A549 (cell line): ENCODE measurements around the gene THUMPD1. TPM values are rescaled to one million over a fixed set of nuclear protein-coding genes. Genes with fewer than 3 reads are reported as not detected.

Experiments used
- ATAC-seq, 2 experiments: fragments of 200-7000 bp in 1 of 2; fragments of >200 bp in 1 of 2; cut with Nextera tagmentation in 1 of 2; cut with Tn5 transposase in 1 of 2; 3 replicates each; pipeline versions ENCODE4 v1.8.0 to v1.9.1; 2018 to 2020; ENCODE audit warnings: mild to moderate bottlenecking in 1 of 2, moderate library complexity in 1 of 2
- CTCF ChIA-PET: fragments of 300-600 bp; sonication (Branson Sonifier 250); formaldehyde crosslinking; extraction: SDS; loops from one replicate; lab custom pipeline; 2021; ENCODE audit warnings: antibody characterized with exemption, inconsistent platforms; lab: Yijun Ruan, JAX
- POLR2A ChIA-PET: fragments of 350-600 bp; formaldehyde crosslinking; extraction: SDS; loops from one replicate; lab custom pipeline; 2021; ENCODE audit warnings: antibody characterized with exemption, inconsistent platforms; lab: Yijun Ruan, JAX
- DNase-seq, 2 experiments: peaks; one replicate each; pipeline versions ENCODE4 v3.0.0 to v3.0.0-alpha.2; 2011 to 2016; ENCODE audit warnings: low read depth in 1 of 2, low spot score in 1 of 2
- FAIRE-seq: peaks from 2 replicates; lab custom pipeline; 2011; peaks lifted over from hg19 to GRCh38; lab: Jason Lieb, UNC
- H3K27ac ChIP-seq, 2 experiments: fragments of >200 bp; sonication (Bioruptor Twin); formaldehyde crosslinking; 3 replicates each; pipeline ENCODE4 v1.5.1; 2016 to 2017
- H3K4me1 ChIP-seq: fragments of >200 bp; sonication (Bioruptor Twin); formaldehyde crosslinking; 3 replicates; pipeline ENCODE4 v1.6.1; 2016
- H3K4me2 ChIP-seq: fragments of >200 bp; sonication (Bioruptor Twin); formaldehyde crosslinking; 3 replicates; pipeline ENCODE4 v1.6.1; 2016
- H3K4me3 ChIP-seq: fragments of >200 bp; sonication (Bioruptor Twin); formaldehyde crosslinking; 3 replicates; pipeline ENCODE4 v1.5.1; 2016
- H3K9me3 ChIP-seq: fragments of >200 bp; sonication (Bioruptor Twin); formaldehyde crosslinking; 3 replicates; pipeline ENCODE4 v1.6.1; 2016
- CEBPB ChIP-seq, 2 experiments: fragments of >200 bp in 1 of 2; sonication (Bioruptor Twin) in 1 of 2; formaldehyde crosslinking in 1 of 2; IDR thresholded peaks; 2 replicates each; pipeline ENCODE4 v1.6.1; 2012 to 2016
- CHD2 ChIP-seq: fragments of 150-350 bp; IDR thresholded peaks from 2 replicates; pipeline ENCODE4 v1.6.1; 2014; ENCODE audit warnings: low read length; ENCODE audit not compliant: partially characterized antibody
- E2F6 ChIP-seq: IDR thresholded peaks from 2 replicates; pipeline ENCODE4 v1.6.1; 2012; ENCODE audit warnings: low read depth, borderline replicate concordance
- EHF ChIP-seq: fragments of 250-450 bp; sonication (Bioruptor Pico); IDR thresholded peaks from 2 replicates; pipeline ENCODE4 v1.5.0; 2020; ENCODE audit warnings: mild to moderate bottlenecking
- EHMT2 ChIP-seq: fragments of 200-600 bp; sonication (generic); IDR thresholded peaks from 2 replicates; pipeline ENCODE4 v1.6.1; 2016; ENCODE audit warnings: antibody characterized with exemption, low read depth, mild to moderate bottlenecking, moderate library complexity
- HMGXB4 ChIP-seq: fragments of 250-450 bp; sonication (Bioruptor Pico); IDR thresholded peaks from 2 replicates; pipeline ENCODE4 v1.5.0; 2021; ENCODE audit warnings: mild to moderate bottlenecking, moderate library complexity, borderline replicate concordance
- HOXB13 ChIP-seq: fragments of 250-450 bp; sonication (Bioruptor Pico); IDR thresholded peaks from 2 replicates; pipeline ENCODE4 v1.5.0; 2020; ENCODE audit warnings: low read depth, mild to moderate bottlenecking, moderate library complexity
- KDM1A ChIP-seq: fragments of 200-600 bp; sonication (generic); IDR thresholded peaks from 2 replicates; pipeline ENCODE4 v1.6.1; 2016; ENCODE audit warnings: low read depth, mild to moderate bottlenecking
- MAFK ChIP-seq: fragments of 450-650 bp; IDR thresholded peaks from 2 replicates; pipeline ENCODE4 v1.6.1; 2014; ENCODE audit not compliant: partially characterized antibody
- MAZ ChIP-seq: fragments of 150-350 bp; IDR thresholded peaks from 2 replicates; pipeline ENCODE4 v1.6.1; 2014; ENCODE audit warnings: antibody characterized with exemption, low read depth, low read length, borderline replicate concordance
- PHF8 ChIP-seq: fragments of 200-600 bp; sonication (generic); IDR thresholded peaks from 2 replicates; pipeline ENCODE4 v1.6.1; 2016; ENCODE audit warnings: low read depth, mild to moderate bottlenecking, antibody characterized with exemption, moderate library complexity, borderline replicate concordance
- RAD21 ChIP-seq, 2 experiments: fragments of >200 bp in 1 of 2; sonication (Bioruptor Twin) in 1 of 2; formaldehyde crosslinking in 1 of 2; IDR thresholded peaks in 1 of 2; conservative IDR thresholded peaks in 1 of 2; 2 replicates in 1 of 2; 3 replicates in 1 of 2; pipeline ENCODE4 v1.6.1; 2012 to 2018; ENCODE audit warnings: inconsistent platforms in 1 of 2
- RARB ChIP-seq: fragments of 250-450 bp; sonication (Bioruptor Pico); IDR thresholded peaks from 2 replicates; pipeline ENCODE4 v1.8.0; 2021; ENCODE audit warnings: mild to moderate bottlenecking, moderate library complexity
- RNF2 ChIP-seq: fragments of 200-600 bp; sonication (generic); IDR thresholded peaks from 2 replicates; pipeline ENCODE4 v1.6.1; 2016; ENCODE audit warnings: low read depth, mild to moderate bottlenecking, antibody characterized with exemption, moderate library complexity, borderline replicate concordance
- USF2 ChIP-seq: fragments of 450-650 bp; IDR thresholded peaks from 2 replicates; pipeline ENCODE4 v1.6.1; 2014; ENCODE audit warnings: antibody characterized with exemption
- ZC3H11A ChIP-seq: fragments of 450-650 bp; IDR thresholded peaks from 2 replicates; pipeline ENCODE4 v1.6.1; 2014; ENCODE audit warnings: antibody characterized with exemption, mild to moderate bottlenecking
- ZNF302 ChIP-seq: fragments of 250-450 bp; sonication (Bioruptor Pico); IDR thresholded peaks from 2 replicates; pipeline ENCODE4 v1.9.0; 2021; ENCODE audit warnings: inconsistent platforms, mild to moderate bottlenecking, moderate library complexity
- WGBS: methylation state at CpG from one replicate; pipeline ENCODE4 v1.1.6; 2017; ENCODE audit errors: missing lambda C conversion rate; 5-methylcytosine and 5-hydroxymethylcytosine counted together
- polyA plus RNA-seq, 4 experiments: library from polyadenylated mRNA; depleted of rRNA in 3 of 4; stranded (reverse); fragments of >200 nt; fragmentation: RNase III in 1 of 4; extraction: RNeasy Plus Mini Kit Qiagen cat#74134 plus additional on column Dnase treatment in 1 of 4; gene quantifications; 2 replicates in 3 of 4; 3 replicates in 1 of 4; pipeline ENCODE4 v1.2.3, GENCODE V29; 2011 to 2017
- small RNA-seq, 6 experiments: library from RNA; depleted of rRNA; stranded (forward); fragments of <200 nt; gene quantifications; one replicate each; pipeline ENCODE3, GENCODE V24; 2012

THUMPD1 gene
- polyA plus RNA-seq, 2 of the 4 experiments (the other 2 are of a cell fraction) = 27.8 to 47.7 TPM

GRCh38 chr16:20689668-20690067 is 52.0 kb downstream of the THUMPD1 start:
- ChIA-PET POLR2A (no interaction called here), CTCF (no interaction called here)
- ATAC-seq (no peak), FAIRE-seq (no peak), DNase-seq (no peak)
- H3K9me3 ChIP-seq = no peaks in the 10 kb centered on the region
- TF ChIP-seq USF2 = no peak
- TF ChIP-seq RAD21 (conservative IDR thresholded peaks at IDR 0.05 in 1 of 2, IDR thresholded peaks at IDR 0.05 in 1 of 2) = no peak
- no peak for TF ChIP-seq CEBPB (IDR thresholded peaks at IDR 0.05)
- no peak for TF ChIP-seq EHF
- no peak for TF ChIP-seq EHMT2
- TF ChIP-seq HMGXB4 (CRISPR knock-in tag) = no peak
- no peak for TF ChIP-seq MAFK
- TF ChIP-seq E2F6 = no peak
- TF ChIP-seq PHF8 = no peak
- no peak for TF ChIP-seq ZC3H11A
- TF ChIP-seq KDM1A = no peak
- no peak for TF ChIP-seq MAZ
- no peak for TF ChIP-seq RNF2
- no peak for TF ChIP-seq HOXB13 (CRISPR knock-in tag)
- TF ChIP-seq ZNF302 (CRISPR knock-in tag) = no peak
- no peak for TF ChIP-seq RARB (CRISPR knock-in tag)
- no peak overlapping the region for H3K4me2 ChIP-seq
- H3K4me3 ChIP-seq = no peak overlapping the region
- no peak overlapping the region for H3K27ac ChIP-seq
- no peaks in the 10 kb centered on the region for H3K4me1 ChIP-seq

- no peak overlapping the region for H3K4me2 ChIP-seq
- TF ChIP-seq KDM1A = no peak
- TF ChIP-seq CHD2 = no peak
- H3K4me1 ChIP-seq = no peaks in the 10 kb centered on the region
- DNase-seq (no peak), ATAC-seq (no peak), FAIRE-seq (no peak)
- H3K27ac ChIP-seq = no peak overlapping the region
- no peak overlapping the region for H3K4me3 ChIP-seq
- 37% methylated on average over 1 of the region's 1 CpG for WGBS
- H3K9me3 ChIP-seq = no peaks in the 10 kb centered on the region
- ChIA-PET POLR2A (no interaction called here), CTCF (no interaction called here)
Measured at GRCh38 chr16:20683812-20684211, 57.8 kb downstream of the THUMPD1 start.

Small RNA genes lying within 50 kb of the gene (small RNA-seq; reads per million reads assigned to genes)
- gene RNU6-944P = 0 to 3.1 (median 0.15) reads per million in 6 experiments

Other genes starting within 250 kb of the THUMPD1 start
- not detected in 2 replicates for gene ACSM2B, start 165.5 kb downstream of the THUMPD1 start, polyA plus RNA-seq (2011; rRNA removed)
- gene ACSM2B, start 165.5 kb downstream of the THUMPD1 start, polyA plus RNA-seq (2017; fragmentation: RNase III; extraction: RNeasy Plus Mini Kit Qiagen cat#74134 plus additional on column Dnase treatment) = not detected in 3 replicates
- gene ACSM1, start 44.1 kb downstream of the THUMPD1 start, polyA plus RNA-seq (2011; rRNA removed) = not detected in 2 replicates
- gene ACSM1, start 44.1 kb downstream of the THUMPD1 start, polyA plus RNA-seq (2017; fragmentation: RNase III; extraction: RNeasy Plus Mini Kit Qiagen cat#74134 plus additional on column Dnase treatment) = not detected in 3 replicates
- 15.7 and 17.8 TPM in 2 replicates for gene ACSM3, start 22.2 kb upstream of the THUMPD1 start, polyA plus RNA-seq (2011; rRNA removed)
- gene ACSM3, start 22.2 kb upstream of the THUMPD1 start, polyA plus RNA-seq (2017; fragmentation: RNase III; extraction: RNeasy Plus Mini Kit Qiagen cat#74134 plus additional on column Dnase treatment) = 2.9 to 3.3 TPM (median 3.1 TPM) in 3 replicates
- gene ERI2, start 64.7 kb upstream of the THUMPD1 start, polyA plus RNA-seq (2011; rRNA removed) = 21.0 and 25.1 TPM in 2 replicates
- gene ERI2, start 64.7 kb upstream of the THUMPD1 start, polyA plus RNA-seq (2017; fragmentation: RNase III; extraction: RNeasy Plus Mini Kit Qiagen cat#74134 plus additional on column Dnase treatment) = 14.4 to 19.3 TPM (median 15.9 TPM) in 3 replicates
- gene REXO5, start 64.7 kb upstream of the THUMPD1 start, polyA plus RNA-seq (2011; rRNA removed) = 5.1 and 5.2 TPM in 2 replicates
- 3.8 to 4.2 TPM (median 4.0 TPM) in 3 replicates for gene REXO5, start 64.7 kb upstream of the THUMPD1 start, polyA plus RNA-seq (2017; fragmentation: RNase III; extraction: RNeasy Plus Mini Kit Qiagen cat#74134 plus additional on column Dnase treatment)
- 7.2 and 7.5 TPM in 2 replicates for gene DCUN1D3, start 158.5 kb upstream of the THUMPD1 start, polyA plus RNA-seq (2011; rRNA removed)
- 5.2 to 5.9 TPM (median 5.9 TPM) in 3 replicates for gene DCUN1D3, start 158.5 kb upstream of the THUMPD1 start, polyA plus RNA-seq (2017; fragmentation: RNase III; extraction: RNeasy Plus Mini Kit Qiagen cat#74134 plus additional on column Dnase treatment)
- 37.8 and 44.0 TPM in 2 replicates for gene LYRM1, start 159.0 kb upstream of the THUMPD1 start, polyA plus RNA-seq (2011; rRNA removed)
- 38.6 to 48.8 TPM (median 40.6 TPM) in 3 replicates for gene LYRM1, start 159.0 kb upstream of the THUMPD1 start, polyA plus RNA-seq (2017; fragmentation: RNase III; extraction: RNeasy Plus Mini Kit Qiagen cat#74134 plus additional on column Dnase treatment)